ENCODE data around the gene APOB. TPM values are rescaled to one million over a fixed set of nuclear protein-coding genes. Genes with fewer than 3 reads are reported as not detected.

The APOB gene
- total and polyA plus RNA-seq, 2 of the 8 experiments (the other 6 are each of a cell fraction or from before 2014, with no cell fraction given): 0.15 to 0.61 TPM

DNA sequence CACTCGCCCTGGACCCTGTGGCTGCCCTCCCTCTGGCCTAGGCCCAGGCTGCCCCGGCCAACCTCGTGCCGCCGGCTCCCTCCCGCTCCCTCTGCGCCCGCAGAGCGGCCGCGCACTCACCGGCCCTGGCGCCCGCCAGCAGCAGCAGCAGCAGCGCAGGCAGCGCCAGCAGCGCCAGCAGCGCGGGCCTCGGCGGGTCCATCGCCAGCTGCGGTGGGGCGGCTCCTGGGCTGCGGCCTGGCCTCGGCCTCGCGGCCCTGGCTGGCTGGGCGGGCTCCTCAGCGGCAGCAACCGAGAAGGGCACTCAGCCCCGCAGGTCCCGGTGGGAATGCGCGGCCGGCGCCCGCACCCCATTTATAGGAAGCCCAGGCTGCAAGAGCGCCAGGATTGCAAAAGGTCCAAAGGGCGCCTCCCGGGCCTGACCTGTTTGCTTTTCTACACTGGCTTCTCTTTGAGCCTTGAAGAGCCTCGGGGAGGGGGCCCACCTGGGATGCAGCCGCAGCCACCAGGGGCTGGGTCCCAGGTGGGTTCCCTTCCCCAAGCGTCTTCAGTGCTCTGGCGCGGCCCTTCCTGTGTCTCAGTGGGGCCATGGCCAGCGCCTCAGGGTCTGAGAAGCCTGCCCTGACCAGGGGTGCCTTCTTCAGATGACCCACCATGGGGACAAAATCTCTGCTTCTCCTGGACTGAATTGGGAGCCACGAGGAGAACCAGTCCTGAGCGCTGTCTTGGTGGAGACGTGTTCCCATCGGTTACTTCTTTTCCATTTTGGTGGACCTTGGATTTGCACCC lies at the start of gene APOB (continued):
- TF ChIP-seq RAD21 (IDR thresholded peaks at IDR 0.05 in 1 of 2, conservative IDR thresholded peaks at IDR 0.05 in 1 of 2; ENCODE audit: low read depth in 2 of 2, low read length in 2 of 2) (peak in 1 of 2 experiments; percentile 19; a peak in 1 of 4 replicates), RBBP5 (IDR thresholded peaks at IDR 0.05; ENCODE audit: borderline replicate concordance, low read depth, low read length) (peak; percentile 85; the same call in 1 of the 2 replicates), SP4 (IDR thresholded peaks at IDR 0.05; ENCODE audit: low read length) (no peak)

Measured in H1 (cell line).